ENCODE measurements around the gene SUN5. TPM values are rescaled to one million over a fixed set of nuclear protein-coding genes. Genes with fewer than 3 reads are reported as not detected.

Gene SUN5
- total and polyA plus RNA-seq, 2 donors (not counting 1 experiment from before 2014, with no cell fraction given), result not detected

DNA sequence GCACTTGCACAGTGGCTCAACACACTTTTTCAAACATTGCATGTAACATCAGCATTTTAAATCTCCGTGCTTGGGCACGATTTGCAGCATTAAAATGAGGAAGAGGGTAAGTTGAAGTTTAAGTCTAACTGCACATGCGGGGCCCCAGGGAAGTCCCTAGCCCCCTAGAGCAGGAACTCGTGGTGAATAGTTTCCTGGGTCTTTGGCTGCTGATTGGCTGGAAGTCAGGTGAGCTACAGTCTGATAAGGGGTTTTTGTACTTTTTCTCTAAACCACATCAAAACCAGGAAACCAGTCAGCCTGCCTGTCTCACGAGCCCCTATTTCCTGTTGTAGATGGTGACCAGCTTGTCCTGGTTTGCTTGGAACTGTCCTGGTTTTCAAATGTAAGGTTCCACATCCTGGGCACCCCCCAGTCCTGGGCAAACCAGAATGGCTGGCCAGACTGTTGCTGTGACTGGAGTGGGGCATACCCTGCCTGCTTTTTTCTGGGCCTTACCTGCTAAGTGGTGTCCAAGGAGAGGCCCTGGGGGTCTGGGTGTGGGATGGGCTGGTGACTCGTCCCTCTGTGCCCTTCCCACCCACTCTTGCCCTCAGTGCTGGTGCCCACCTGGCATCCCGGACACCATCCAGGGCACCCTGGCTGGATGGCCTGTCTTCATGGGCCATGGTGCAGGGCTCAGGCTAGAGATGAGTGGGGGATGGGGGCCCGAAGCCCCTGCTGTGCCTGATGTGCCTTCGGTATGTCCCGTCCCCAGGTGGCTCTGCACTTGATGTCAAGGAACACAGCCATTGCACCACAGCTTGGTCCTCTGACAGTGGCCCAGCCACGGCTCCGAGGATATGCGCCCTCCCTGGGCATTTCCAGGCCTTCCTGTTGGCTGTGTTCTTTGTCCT is 31.8 kb downstream of the SUN5 start:
- H3K4me1 Mint-ChIP-seq, result peaks cover 19% of the 10 kb centered on the region
- Histone ChIP-seq H3K4me3 (ENCODE audit: control extremely low read depth in 1 of 5, extremely low read depth in 1 of 5, insufficient read depth in 1 of 5, low read depth in 2 of 5, low read length in 4 of 5) (peak overlapping the region in 4 of 5 experiments; percentile 9 to 47 (median 20)), H4K20me1 (ENCODE audit: control insufficient read depth, insufficient read depth, low read length, poor library complexity, severe bottlenecking) (no peaks in the 10 kb centered on the region), H3K9me3 (ENCODE audit: control extremely low read depth in 1 of 3, control insufficient read depth in 2 of 3, insufficient read depth in 1 of 3, low read length in 2 of 3) (peaks cover 0 to 35% (median 0%) of the 10 kb centered on the region in 3 donors), H3K36me3 (replicated peaks in 1 of 2; ENCODE audit: control extremely low read depth in 1 of 2, control insufficient read depth in 1 of 2, extremely low read depth in 1 of 2, insufficient read depth in 2 of 2, low read length in 1 of 2) (no peaks in the 10 kb centered on the region), H3K79me2 (ENCODE audit: control insufficient read depth, insufficient read depth, low read length) (no peaks in the 10 kb centered on the region), H3K27ac (ENCODE audit: low read length in 2 of 2) (peak overlapping the region; percentile 99), H3K4me2 (replicated peaks; ENCODE audit: low read depth, low read length, poor library complexity, severe bottlenecking) (peak overlapping the region; percentile 75), H3K27me3 (replicated peaks in 1 of 4; ENCODE audit: control extremely low read depth in 1 of 4, control insufficient read depth in 3 of 4, insufficient read depth in 4 of 4, low read length in 3 of 4) (no peaks in the 10 kb centered on the region), H3K4me1 (ENCODE audit: control insufficient read depth in 2 of 2, insufficient read depth in 2 of 2, low read length in 2 of 2) (peaks cover 44 to 61% of the 10 kb centered on the region in 2 donors), H2AFZ (ENCODE audit: insufficient read depth, low read depth, low read length, poor library complexity, severe bottlenecking) (peak overlapping the region; percentile 91), H3K9ac (ENCODE audit: low read length) (peak overlapping the region; percentile 61)
- H3K9me3 Mint-ChIP-seq (ENCODE audit: insufficient read depth), result no peaks in the 10 kb centered on the region
- CTCF ChIA-PET, result interaction anchor here (1.1 to 2.4 kb wide), 3 partner anchors 70 to 101 kb away, joined by 3 to 11 read pairs (median 3); no protein-coding TSS in a partner anchor
- peak; percentile 94 for DNase-seq
- POLR2A ChIA-PET, result interaction anchor here (0.8 kb wide), 1 partner anchor 1140 kb away, joined by 3 read pairs; no protein-coding TSS in a partner anchor
- WGBS (ENCODE audit: insufficient coverage), result 65% methylated on average over 6 of the region's 13 CpGs
- H3K27me3 Mint-ChIP-seq, result no peaks in the 10 kb centered on the region
- H3K4me3 Mint-ChIP-seq, result no peak overlapping the region
- H3K27ac Mint-ChIP-seq, result no peak overlapping the region
- intact Hi-C loops (cut with micrococcal nuclease), result no loop called here
- ATAC-seq (ENCODE audit: low read depth), result peak; percentile 92
- TF ChIP-seq, protein P1, sequence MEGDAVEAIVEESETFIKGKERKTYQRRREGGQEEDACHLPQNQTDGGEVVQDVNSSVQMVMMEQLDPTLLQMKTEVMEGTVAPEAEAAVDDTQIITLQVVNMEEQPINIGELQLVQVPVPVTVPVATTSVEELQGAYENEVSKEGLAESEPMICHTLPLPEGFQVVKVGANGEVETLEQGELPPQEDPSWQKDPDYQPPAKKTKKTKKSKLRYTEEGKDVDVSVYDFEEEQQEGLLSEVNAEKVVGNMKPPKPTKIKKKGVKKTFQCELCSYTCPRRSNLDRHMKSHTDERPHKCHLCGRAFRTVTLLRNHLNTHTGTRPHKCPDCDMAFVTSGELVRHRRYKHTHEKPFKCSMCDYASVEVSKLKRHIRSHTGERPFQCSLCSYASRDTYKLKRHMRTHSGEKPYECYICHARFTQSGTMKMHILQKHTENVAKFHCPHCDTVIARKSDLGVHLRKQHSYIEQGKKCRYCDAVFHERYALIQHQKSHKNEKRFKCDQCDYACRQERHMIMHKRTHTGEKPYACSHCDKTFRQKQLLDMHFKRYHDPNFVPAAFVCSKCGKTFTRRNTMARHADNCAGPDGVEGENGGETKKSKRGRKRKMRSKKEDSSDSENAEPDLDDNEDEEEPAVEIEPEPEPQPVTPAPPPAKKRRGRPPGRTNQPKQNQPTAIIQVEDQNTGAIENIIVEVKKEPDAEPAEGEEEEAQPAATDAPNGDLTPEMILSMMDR (IDR thresholded peaks at IDR 0.05), result no peak
- no peak for TF ChIP-seq EZH2 (IDR thresholded peaks at IDR 0.05; ENCODE audit: borderline replicate concordance, insufficient read depth, low read depth, low read length, poor library complexity, severe bottlenecking)

Data from B cell (primary cell).